Measurements from ENCODE around the gene DOCK2. TPM values are rescaled to one million over a fixed set of nuclear protein-coding genes. Genes with fewer than 3 reads are reported as not detected.

The DOCK2 gene
- total RNA-seq, 1 experiment from 2014 or later: 0.26 TPM

- Histone ChIP-seq H2AFZ (ENCODE audit: low read length) (no peak overlapping the region), H3K9me2 (replicated peaks; ENCODE audit: low read length) (no peaks in the 10 kb centered on the region), H3K9me3 (ENCODE audit: low read length) (no peaks in the 10 kb centered on the region), H3F3A (ENCODE audit: low read length, unreplicated experiment) (no peaks in the 10 kb centered on the region), H3K4me2 (ENCODE audit: low read length) (no peak overlapping the region), H3K4me1 (ENCODE audit: insufficient read depth, low read length) (no peaks in the 10 kb centered on the region), H3K36me3 (ENCODE audit: low read depth, low read length) (no peaks in the 10 kb centered on the region), H4K20me1 (ENCODE audit: low read length) (no peaks in the 10 kb centered on the region), H3K9ac (ENCODE audit: low read length) (no peak overlapping the region), H3K4me3 (ENCODE audit: low read length) (no peak overlapping the region), H3K79me2 (ENCODE audit: low read length) (no peaks in the 10 kb centered on the region), H3K27me3 (ENCODE audit: low read length) (no peaks in the 10 kb centered on the region), H3K27ac (ENCODE audit: low read length) (no peak overlapping the region)
- POLR2A ChIA-PET (ENCODE audit: unreplicated experiment): no interaction called here
- DNase-seq (no peak), ATAC-seq (no peak)
- no TSS peak for BruUV-seq (replicated peaks)
- intact Hi-C loops (cut with micrococcal nuclease): no loop called here
- CTCF ChIA-PET: no interaction called here
- TF ChIP-seq EZH2phosphoT487 (IDR thresholded peaks at IDR 0.05; ENCODE audit: borderline replicate concordance, low read length) (no peak), CTCF (conservative IDR thresholded peaks at IDR 0.05; ENCODE audit: low read depth, low read length) (no peak)
These were observed 98.8 kb downstream of the DOCK2 start for GRCh38 chr5:169735913-169736312.

- intact Hi-C loops (cut with micrococcal nuclease): no loop called here
- no peaks in the 10 kb centered on the region for H3K79me2 ChIP-seq (ENCODE audit: low read length)
- no peak overlapping the region for H3K4me3 ChIP-seq (ENCODE audit: low read length)
- H2AFZ ChIP-seq (ENCODE audit: low read length): no peak overlapping the region
- H4K20me1 ChIP-seq (ENCODE audit: low read length): no peaks in the 10 kb centered on the region
- H3K27me3 ChIP-seq (ENCODE audit: low read length): no peaks in the 10 kb centered on the region
- TF ChIP-seq CTCF (conservative IDR thresholded peaks at IDR 0.05; ENCODE audit: low read depth, low read length) (no peak), EZH2phosphoT487 (IDR thresholded peaks at IDR 0.05; ENCODE audit: borderline replicate concordance, low read length) (no peak), EZH2 (IDR thresholded peaks at IDR 0.05; ENCODE audit: low read length, unreplicated experiment) (no peak)
- no peaks in the 10 kb centered on the region for H3K4me1 ChIP-seq (ENCODE audit: insufficient read depth, low read length)
- ChIA-PET CTCF (no interaction called here), POLR2A (ENCODE audit: unreplicated experiment) (no interaction called here)
- no peaks in the 10 kb centered on the region for H3K36me3 ChIP-seq (ENCODE audit: low read depth, low read length)
- DNase-seq (no peak), ATAC-seq (no peak)
- no peaks in the 10 kb centered on the region for H3K9me2 ChIP-seq (replicated peaks; ENCODE audit: low read length)
- H3K9ac ChIP-seq (ENCODE audit: low read length): no peak overlapping the region
- no peak overlapping the region for H3K27ac ChIP-seq (ENCODE audit: low read length)
- BruUV-seq (replicated peaks): no TSS peak
- no peaks in the 10 kb centered on the region for H3K9me3 ChIP-seq (ENCODE audit: low read length)
- H3F3A ChIP-seq (ENCODE audit: low read length, unreplicated experiment): no peaks in the 10 kb centered on the region
- H3K4me2 ChIP-seq (ENCODE audit: low read length): no peak overlapping the region
These were observed 99.6 kb downstream of the DOCK2 start for GRCh38 chr5:169736653-169737052.

- Histone ChIP-seq H3K27me3 (ENCODE audit: low read length) (no peaks in the 10 kb centered on the region), H3K36me3 (ENCODE audit: low read depth, low read length) (no peaks in the 10 kb centered on the region), H4K20me1 (ENCODE audit: low read length) (no peaks in the 10 kb centered on the region), H3K4me2 (ENCODE audit: low read length) (no peak overlapping the region), H3K9me3 (ENCODE audit: low read length) (no peaks in the 10 kb centered on the region), H3K27ac (ENCODE audit: low read length) (no peak overlapping the region), H3K79me2 (ENCODE audit: low read length) (no peaks in the 10 kb centered on the region), H3F3A (ENCODE audit: low read length, unreplicated experiment) (peaks cover 8% of the 10 kb centered on the region), H3K9ac (ENCODE audit: low read length) (no peak overlapping the region), H3K9me2 (replicated peaks; ENCODE audit: low read length) (no peaks in the 10 kb centered on the region), H2AFZ (ENCODE audit: low read length) (no peak overlapping the region), H3K4me1 (ENCODE audit: insufficient read depth, low read length) (peaks cover 31% of the 10 kb centered on the region), H3K4me3 (ENCODE audit: low read length) (no peak overlapping the region)
- no peak for ATAC-seq
- no peak for DNase-seq
- ChIA-PET CTCF (interaction anchor here (0.6 kb wide), 1 partner anchor 44 kb away, joined by 4 read pairs; no protein-coding TSS in a partner anchor), POLR2A (ENCODE audit: unreplicated experiment) (no interaction called here)
- intact Hi-C loops (cut with micrococcal nuclease): no loop called here
- no TSS peak for BruUV-seq (replicated peaks)
- TF ChIP-seq EZH2 (IDR thresholded peaks at IDR 0.05; ENCODE audit: low read length, unreplicated experiment) (no peak), CTCF (conservative IDR thresholded peaks at IDR 0.05; ENCODE audit: low read depth, low read length) (no peak), EZH2phosphoT487 (IDR thresholded peaks at IDR 0.05; ENCODE audit: borderline replicate concordance, low read length) (no peak)
These were observed 103.4 kb downstream of the DOCK2 start for GRCh38 chr5:169740435-169740834.

All from PC-3 (cell line).